SH-SY5Y (cell line): Measurements from ENCODE around the gene TNS3.

Experiments used
- GATA2 ChIP-seq: IDR thresholded peaks from 2 replicates; pipeline ENCODE4 v1.6.1; 2011; ENCODE audit warnings: mild to moderate bottlenecking, low read depth, low read length
- GATA3 ChIP-seq: IDR thresholded peaks from 2 replicates; pipeline ENCODE4 v1.6.1; 2011; ENCODE audit warnings: low read depth, mild to moderate bottlenecking, low read length, moderate library complexity

DNA sequence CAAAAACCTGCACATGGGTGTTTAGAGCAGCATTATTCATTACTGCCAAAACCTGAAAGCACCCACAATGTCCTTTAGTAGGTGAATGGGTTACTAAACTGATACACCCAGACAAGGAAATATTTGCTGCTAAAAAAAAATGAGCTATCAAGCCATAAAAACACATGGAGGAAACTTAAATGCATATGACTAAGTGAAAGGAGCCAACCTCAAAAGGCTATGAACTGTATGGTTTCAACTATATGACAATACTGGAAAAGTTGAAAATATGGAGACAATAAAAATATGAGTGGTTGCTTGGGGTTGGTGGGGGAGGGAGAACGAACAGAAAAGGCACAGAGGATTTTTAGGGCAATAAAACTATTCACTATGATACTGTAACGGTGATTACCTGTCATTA lies 291.0 kb downstream of the TNS3 start:
- TF ChIP-seq GATA3, result no peak
- TF ChIP-seq GATA2, result no peak
